Epidermal melanocyte (primary cell): ENCODE results near the gene LY6G5C.

Experiments used
- DNase-seq: peaks from one replicate; pipeline ENCODE4 v3.0.0; 2011; ENCODE audit warnings: low spot score; ENCODE audit not compliant: insufficient read length

The LY6G5C gene, protein sequence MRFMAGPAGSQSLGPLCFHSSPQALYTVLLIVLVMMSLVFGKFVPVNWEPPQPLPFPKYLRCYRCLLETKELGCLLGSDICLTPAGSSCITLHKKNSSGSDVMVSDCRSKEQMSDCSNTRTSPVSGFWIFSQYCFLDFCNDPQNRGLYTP

DNA sequence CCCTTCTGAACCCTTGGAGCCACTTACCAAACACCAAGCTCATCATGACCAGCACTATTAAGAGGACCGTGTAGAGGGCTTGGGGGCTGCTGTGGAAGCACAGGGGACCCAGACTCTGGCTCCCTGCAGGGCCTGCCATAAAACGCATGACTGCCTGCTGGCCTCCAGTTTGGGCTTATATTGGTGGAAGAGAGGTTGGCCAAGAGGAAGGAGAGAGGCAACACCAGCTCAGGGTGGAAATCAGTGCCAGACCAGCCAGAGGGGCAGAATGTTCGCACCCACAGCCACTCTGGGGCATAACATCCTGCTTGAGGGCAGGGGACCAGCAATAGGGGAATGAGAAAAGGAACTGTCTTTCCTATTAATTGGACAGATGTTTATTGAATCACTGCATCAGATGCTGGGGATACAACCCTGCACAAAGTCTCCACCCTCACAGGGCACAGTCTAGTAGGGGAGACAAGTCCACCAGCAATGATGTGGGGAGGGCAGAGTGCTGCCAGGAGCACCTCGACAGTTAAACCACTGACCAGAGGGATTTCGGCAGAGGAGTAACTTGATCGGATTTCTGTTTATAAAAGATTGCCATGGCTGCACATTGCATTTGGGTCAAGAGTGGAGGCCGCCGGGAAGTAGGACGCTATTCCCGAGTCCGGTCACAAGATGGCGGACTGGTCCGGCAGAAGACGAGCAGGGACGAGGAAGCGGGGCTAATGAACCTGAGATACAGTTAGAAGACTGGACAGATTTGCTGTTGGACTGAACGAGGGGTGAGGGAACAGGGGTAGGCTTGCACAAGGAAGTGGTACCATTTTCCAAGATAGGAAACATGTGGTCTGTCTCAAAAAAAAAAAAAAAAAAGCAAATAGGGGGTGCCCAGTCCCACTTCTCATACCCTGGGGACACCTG lies at the start of gene LY6G5C:
LY6G5C (minus strand) TSS at position 842 of the 909 bp plus-strand sequence; CDS start at position 148, 694 bp downstream.
- peak; percentile 81 for DNase-seq

DNA sequence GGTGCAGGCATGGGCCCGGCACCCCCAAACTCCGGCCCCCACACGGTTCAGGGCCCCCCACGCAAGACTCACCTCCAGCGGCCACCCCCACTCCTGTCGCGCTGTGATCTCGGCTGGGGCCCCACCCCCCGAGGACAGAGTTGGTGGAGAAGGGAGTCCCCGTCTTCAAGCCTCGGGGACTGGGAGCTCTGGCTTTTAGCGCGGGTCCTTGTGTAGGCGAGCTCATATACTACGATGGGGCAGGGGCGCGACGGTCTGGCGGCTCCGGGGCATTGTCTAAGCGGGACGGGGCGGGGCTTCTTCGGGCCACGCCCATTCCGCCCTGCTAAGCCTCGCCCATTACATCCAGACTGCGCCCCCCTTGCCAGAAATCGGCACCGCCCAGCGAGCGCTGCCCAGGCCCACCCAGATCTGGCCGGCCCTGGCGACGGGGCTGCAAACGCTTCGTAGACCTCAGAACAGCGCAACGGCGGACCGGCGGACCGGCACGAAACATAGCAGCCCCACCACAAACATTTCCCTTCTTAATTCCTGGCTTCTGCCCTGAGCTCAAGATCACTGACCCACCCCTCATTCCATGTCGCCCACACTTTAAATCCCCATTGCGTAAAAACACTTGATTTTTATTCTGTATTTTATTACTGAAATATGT lies 49.2 kb upstream of the LY6G5C start:
- peak; percentile 69 for DNase-seq

DNA sequence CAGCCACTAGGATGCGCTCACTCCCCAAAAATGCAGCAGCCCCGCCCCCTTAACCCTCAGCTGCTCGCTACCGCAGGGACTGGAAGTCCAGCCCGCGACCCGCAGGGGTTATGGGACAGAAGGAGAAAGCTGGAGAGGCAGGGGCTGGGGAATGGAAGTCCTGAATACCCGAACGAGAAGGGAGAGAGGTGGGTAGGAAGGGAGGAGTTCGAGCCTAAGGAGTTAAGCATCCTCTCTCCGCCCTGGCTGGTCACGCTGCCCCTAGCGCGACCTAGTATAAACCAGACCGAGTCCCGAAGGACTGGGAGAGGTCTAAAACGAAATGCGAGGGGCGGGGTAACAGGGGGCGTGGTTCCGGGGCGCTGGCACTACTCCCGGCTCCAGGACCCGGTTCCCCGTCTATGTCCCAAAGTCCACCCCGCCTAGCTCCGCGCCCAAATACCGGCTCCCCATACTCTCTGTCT lies 48.7 kb upstream of the LY6G5C start:
- DNase-seq, result peak; percentile 96

DNA sequence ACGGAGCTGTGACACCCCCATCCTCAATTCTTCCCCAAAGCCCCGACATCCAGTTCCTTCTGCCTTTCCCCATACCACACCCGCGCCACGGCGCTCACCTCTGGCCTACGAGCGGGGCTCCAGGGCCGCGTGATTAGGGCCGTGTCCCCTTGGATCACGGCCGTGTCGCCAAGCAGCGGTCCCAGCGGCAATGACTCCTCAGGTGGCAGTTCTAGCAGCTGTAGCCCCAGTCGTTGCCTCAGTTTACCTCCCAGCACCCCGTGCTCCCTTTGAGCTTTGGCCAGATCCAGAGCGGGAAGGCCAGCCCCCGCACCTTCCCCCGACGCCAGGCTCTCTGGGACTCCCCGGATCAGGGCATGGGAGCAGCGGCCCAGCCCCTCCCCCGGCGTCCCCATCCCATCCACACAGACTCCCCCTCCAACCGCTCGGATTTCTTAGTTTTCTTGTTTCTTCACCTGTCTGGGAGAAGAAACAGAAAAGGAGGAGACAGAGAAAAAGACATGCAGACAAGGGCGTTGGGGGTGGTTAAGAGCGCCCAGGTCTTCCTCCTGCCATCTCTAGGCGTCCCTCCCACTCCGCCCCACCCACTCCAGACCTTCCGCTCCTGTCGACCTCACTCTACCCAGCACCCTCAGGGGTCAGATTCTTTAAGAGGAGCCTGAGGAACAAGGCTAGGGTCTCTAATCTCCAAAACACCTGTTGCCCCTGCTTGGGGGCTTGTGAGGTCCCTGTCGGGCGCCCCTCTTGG lies 48.1 kb upstream of the LY6G5C start, which contains the start of gene DDAH2:
DDAH2 (minus strand) TSS at position 533 of the 748 bp plus-strand sequence; CDS start at position 395, 138 bp downstream.
- DNase-seq, result no peak

DNA sequence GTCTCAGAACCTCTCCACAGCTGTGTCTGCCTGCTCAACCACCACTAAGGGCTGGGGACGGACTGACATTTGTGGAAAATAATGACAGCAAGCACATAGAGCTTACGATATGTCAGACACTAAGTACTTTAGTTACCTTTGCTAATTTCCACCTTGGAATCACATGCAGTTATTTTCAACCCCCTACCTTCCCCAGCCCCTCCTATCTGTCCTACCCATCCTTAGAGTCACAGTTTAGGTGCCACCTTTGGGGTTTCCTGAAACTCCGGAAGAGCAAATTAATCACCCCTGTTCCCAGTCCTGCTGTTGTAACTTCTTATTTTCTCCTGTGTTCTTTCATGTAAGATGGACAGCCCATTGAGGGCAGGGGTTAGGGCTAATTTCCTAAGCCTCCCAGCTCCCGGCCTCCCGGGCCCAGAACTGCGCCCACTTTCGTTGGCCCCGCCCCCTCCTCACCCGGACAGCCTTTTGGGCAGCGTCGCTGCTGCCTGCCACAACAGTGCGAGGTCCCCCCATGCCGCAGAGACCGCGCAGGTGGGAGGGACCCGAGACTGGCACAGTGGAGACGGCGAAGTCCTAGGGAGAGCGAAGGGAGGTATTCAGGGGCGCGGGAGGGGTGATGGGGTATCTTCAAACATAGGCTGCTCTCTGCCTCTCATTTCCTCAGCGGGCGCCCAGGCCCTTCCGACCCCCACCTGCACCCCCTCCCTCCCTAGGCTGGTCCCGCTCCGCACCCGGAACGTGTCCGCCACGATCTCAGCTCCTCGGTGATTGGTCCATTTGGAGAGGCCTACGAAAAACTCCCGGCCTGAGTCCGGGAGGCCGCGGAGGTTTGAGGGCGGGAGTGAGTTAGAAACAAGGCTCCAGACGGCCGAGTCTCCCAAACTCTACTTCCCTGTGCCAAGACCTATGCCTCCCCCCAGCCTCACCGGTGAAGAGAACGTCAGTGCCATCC lies 47.1 kb upstream of the LY6G5C start:
- no peak for DNase-seq

DNA sequence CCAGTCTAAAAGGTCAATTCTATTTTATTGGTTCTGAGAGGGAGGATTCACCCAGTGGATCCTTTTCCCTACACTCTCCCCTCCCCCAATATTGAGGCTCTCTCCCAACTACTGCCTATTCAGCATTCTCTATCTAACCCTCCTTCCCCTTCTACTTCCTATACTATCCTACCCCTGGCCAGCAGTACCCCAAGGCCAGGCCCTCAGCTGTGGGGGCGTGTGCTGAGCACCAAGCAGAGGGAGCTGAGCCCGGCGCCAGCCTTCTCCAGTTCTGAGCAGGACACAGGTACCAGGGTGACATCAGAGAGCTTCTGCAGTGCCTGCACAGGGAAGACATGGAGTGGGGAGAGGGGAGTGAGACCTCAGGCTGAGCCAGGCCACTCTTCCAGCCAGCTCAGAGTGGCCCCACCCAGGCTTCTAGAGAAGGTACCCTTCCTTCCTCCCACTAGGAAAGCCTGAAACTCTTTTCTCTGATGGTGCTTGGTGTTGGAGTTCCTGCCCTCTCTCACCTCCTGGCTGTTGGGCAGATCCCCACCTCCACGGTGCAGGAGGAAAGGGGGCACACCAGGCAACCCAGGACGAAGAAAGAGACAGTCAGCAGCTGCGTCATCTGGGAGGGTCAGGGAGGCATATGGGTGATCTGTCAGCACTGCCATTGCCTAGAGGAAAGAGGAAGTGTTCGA lies 46.3 kb upstream of the LY6G5C start:
- no peak for DNase-seq

DNA sequence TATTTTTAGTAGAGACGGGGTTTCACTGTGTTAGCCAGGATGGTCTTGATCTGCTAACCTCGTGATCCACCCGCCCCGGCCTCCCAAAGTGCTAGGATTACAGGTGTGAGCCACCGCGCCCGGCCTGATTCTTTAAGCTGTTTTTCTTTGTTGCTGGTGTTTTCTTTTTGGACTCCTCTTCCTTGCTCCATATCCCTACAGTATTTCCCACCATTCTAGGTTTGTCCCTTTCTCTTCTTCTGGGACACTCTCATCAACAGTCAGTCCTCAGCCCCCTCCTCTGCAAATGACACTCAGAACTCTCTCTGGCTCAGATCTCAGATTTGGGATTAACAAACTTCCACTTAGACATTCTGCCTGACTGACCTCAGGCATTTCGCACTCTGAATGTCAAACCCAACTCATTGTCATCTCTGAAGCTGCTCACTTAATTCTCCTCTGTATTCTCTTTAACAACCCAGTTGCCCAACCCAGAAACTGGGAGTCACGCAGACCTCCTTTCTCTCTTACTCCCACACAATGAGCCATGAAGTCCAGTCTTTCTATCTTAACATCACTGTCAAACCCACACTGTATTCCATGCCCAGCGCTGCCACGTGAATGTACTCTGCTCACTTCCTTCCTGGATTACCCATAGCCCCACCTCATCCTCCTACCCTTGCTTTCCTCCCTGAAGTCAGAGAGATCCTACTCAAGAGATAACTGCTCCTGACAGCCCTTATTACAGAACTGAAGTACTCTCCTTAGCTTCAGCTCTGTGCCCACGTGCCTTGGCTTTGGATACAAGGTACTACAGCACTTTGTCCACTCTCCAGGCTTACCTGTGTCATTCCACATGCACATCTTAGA lies 44.9 kb upstream of the LY6G5C start:
- DNase-seq, result no peak

DNA sequence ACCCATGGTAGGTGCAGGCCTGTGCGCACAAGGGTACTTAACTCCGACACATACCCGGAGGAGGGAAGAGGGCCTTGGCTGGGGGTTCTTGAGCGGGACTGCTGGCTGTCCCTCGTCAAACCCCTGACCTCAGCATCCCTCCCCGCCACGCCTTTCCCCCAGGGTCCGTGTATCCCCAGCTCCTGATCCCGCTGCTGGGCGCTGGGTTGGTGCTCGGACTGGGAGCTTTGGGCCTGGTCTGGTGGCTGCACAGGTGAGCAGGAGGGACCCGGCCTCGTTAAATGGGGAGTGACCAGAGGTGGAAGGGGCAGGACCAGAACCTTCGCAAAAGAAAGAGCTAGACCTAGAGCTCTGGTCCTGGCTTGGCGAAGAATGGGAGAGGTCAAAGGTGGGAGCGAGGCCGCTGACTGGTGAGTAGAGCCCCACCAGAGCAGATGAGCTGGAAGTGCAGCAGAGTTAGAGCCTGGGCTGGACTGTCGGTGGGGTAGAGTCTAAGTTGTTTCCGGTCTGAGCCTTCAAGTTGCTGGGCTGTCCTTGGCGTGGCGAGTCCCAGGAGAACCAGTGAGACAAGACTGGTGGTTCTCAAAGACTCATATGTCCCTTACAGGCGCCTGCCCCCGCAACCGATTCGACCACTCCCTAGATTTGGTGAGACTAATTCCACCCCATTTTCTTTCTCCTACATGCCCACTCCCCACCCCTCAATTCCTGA lies 43.3 kb upstream of the LY6G5C start:
- DNase-seq, result no peak

DNA sequence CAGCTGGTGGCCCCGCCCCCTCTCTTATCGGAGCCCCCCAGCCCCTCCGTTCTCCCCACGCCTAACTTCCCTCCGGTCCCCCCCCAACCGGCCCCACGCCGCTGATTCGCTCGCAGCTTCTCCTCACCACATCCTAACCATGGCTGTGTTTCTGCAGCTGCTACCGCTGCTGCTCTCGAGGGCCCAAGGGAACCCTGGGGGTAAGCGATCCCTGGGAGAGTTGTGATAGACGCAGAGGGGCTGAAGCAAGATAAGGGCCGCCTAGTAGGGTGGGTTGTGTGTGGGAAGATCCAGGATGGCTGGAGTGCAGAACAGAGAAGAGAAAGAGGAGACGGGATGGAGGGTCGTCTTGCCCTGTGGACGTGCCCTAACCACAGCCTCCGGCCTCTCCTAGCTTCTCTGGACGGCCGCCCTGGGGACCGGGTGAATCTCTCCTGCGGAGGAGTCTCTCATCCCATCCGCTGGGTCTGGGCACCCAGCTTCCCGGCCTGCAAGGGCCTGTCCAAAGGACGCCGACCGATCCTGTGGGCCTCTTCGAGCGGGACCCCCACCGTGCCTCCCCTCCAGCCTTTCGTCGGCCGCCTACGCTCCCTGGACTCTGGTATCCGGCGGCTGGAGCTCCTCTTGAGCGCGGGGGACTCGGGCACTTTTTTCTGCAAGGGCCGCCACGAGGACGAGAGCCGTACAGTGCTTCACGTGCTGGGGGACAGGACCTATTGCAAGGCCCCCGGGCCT lies 42.5 kb upstream of the LY6G5C start, which contains the start of gene MPIG6B:
MPIG6B (plus strand) TSS at position 129 of the 735 bp plus-strand sequence; CDS start at position 140, 11 bp downstream.
- DNase-seq, result no peak

DNA sequence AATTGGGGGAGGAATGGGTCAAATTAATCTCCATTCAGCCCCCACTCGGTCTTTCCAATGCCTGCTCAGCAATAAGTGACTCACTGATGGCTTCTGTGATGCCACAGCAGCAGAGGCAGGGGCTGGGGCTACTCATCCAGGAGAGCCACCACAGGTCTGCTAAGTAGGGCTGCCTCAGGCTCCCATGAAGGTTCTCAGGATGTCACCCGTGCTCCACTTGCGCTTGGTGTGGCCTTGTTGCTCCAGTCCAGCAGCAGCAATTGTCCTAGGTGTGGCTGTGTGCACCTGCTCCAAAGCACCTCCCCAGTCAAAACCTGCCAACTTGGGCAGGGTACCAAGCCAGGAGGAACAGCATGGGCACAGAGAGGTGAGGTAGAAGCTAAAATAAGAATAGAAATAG lies 41.3 kb upstream of the LY6G5C start:
- no peak for DNase-seq

DNA sequence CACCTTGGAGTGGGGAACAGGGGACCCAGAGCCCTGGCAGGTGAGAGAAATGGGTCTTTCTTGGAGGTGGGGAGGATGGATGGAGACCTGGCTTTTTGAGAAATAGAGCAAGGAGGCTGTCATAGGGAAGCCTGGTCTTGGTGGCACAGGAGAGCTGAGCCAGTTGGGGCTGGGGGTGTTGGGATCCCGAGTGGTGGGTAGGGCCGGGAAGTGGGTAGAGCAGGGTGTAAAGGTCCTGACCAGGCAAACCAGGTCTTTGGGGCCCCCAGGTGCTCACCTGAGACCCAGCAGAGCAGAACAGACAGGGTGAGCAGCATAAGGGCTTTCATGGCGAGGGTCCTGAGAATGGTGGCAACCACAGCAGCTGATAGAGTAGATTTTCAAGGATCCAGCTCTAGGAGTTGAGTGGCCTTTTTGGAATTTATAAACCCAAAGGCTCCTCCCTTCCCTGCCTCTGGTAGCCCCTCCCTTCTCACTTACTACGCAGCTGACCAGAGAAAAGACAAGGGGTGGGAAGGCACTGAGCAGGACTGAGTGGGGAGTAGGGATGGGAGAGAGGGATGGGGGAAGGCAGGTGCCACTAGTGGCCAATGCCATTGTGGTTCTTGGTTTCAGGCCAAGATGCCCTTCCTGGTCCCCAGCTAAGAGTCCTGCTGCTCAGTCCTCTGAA lies 40.6 kb upstream of the LY6G5C start, which contains the start of gene LY6G6C:
LY6G6C (minus strand) TSS at position 396 of the 670 bp plus-strand sequence; CDS start at position 329, 67 bp downstream.
- DNase-seq, result no peak

DNA sequence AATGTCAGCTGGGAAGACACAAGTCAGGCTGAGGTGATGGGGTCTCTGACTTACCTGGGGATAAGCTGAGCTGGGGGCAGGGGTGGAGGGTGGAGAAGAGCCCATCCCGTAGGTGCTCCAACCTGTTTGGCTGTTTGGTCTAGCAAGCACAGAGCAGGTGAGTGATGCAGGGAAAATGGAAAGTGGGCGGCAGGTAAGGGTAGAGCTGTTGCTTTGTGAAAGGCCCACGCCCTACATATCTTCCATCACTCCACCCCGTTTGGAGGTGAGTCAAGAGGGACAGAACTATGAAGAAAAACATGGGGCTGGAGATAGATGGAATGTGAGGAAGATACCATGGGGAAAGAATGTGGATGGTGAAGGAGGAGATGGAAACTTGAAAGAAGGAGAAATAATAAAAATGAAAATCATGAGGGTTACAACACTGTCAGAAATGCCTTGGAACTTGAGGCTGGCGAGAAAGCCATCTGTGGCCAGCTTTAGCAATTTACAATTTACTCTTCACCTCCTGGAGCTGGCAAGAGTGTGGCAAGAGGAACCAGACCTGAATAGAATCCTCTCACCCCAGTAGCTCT lies 39.4 kb upstream of the LY6G5C start:
- no peak for DNase-seq

DNA sequence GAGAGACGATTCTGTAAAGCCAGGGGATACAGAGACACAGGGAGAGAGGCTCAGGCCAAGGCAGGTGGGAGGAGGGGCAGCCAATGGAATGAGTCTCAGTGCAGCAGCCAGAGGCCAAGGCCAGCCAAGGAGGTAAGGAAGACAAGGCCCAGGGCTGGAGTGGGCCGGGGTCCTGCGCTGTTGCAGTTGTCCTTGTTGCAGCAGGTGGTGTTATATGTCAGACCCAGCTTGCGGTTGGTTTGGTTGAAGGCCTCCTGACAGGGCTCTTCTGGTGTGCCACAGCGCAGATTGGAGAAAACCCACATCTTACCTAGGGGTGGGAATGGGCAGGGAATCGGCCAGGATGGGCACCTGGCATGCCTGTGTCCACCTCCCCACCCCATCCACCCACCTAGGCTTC lies 38.1 kb upstream of the LY6G5C start:
- DNase-seq, result no peak

DNA sequence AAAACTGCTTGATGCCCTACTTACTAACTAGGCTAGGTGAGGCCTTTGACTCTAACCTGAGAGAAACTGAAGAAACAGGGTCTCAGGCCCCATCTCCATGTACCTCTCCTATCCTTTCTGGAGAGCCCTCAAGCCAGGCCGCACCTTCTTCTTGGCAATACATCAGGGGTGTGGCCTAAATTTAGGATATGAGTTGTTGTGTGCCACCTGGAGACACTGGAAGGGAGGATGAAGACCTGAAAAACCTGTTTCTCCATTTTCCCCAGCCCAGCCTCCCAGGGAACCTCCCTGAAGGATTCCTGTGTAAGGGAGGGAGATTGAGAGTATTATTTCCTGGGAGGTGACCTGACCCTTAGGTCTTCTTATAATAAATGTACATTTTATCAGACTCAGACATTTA lies 37.4 kb upstream of the LY6G5C start:
- DNase-seq, result no peak

DNA sequence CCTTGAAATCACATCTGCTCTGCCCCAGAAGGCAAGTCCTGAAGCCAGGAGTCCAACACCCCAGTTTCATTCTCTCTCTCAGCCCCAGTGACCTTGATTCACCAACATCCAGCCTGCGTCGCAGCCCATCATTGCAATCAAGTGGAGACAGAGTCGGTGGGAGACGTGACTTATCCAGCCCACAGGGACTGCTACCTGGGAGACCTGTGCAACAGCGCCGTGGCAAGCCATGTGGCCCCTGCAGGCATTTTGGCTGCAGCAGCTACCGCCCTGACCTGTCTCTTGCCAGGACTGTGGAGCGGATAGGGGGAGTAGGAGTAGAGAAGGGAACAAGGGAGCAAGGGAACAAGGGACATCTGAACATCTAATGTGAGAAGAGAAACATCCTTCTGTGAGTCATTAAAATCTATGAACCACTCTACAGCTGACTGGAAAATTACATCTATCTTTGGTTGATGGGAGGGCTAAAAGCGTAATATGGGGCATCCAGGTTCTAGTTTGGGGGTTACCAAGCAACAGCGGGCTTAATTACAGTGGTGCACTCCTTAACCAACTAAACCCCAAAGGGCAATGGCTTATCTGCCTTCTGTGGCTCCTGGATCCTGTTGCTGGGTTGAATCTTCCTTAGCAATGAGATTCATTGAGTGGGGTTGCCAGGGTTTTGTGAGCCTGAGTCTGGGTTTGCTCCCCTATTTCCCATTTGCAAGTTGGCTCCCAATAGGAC lies 36.8 kb upstream of the LY6G5C start:
- no peak for DNase-seq
